H1 (cell line): Measurements from ENCODE around the gene CTIF. TPM values are rescaled to one million over a fixed set of nuclear protein-coding genes. Genes with fewer than 3 reads are reported as not detected.

Source experiments
- CTCF ChIA-PET: fragments of 300-600 bp; sonication (Branson Sonifier 250); formaldehyde crosslinking; loops from one replicate; lab custom pipeline; 2021; ENCODE audit not compliant: partially characterized antibody; lab: Charles Lee
- POLR2A ChIA-PET: fragments of 300-600 bp; sonication (Branson Sonifier 250); formaldehyde crosslinking; loops from one replicate; lab custom pipeline; 2021; ENCODE audit warnings: inconsistent platforms; ENCODE audit not compliant: partially characterized antibody; lab: Charles Lee
- DNase-seq, 2 experiments: peaks; one replicate each; pipeline versions ENCODE4 v3.0.0 to v3.0.0-alpha.2; 2010 to 2022; ENCODE audit warnings: low spot score in 2 of 2, low read depth in 1 of 2, mixed read lengths in 1 of 2
- FAIRE-seq: peaks from 2 replicates; lab custom pipeline; 2011; peaks lifted over from hg19 to GRCh38; lab: Jason Lieb, UNC
- H2AFZ ChIP-seq: 2 replicates; pipeline ENCODE4 v1.8.1; 2012; ENCODE audit warnings: low read length, inconsistent platforms
- H2AK5ac ChIP-seq: 2 replicates; pipeline ENCODE4 v1.6.1; 2013; ENCODE audit warnings: low read depth, low read length
- H2BK120ac ChIP-seq: replicated peaks from 2 replicates; pipeline ENCODE3; 2013; ENCODE audit warnings: low read depth, low read length, inconsistent platforms
- H2BK12ac ChIP-seq: 2 replicates; pipeline ENCODE4 v1.6.1; 2013; ENCODE audit warnings: low read depth, low read length
- H2BK15ac ChIP-seq: 2 replicates; pipeline ENCODE4 v1.6.1; 2013; ENCODE audit warnings: low read length
- H2BK20ac ChIP-seq: 2 replicates; pipeline ENCODE4 v1.6.1; 2013; ENCODE audit warnings: low read length
- H2BK5ac ChIP-seq: 2 replicates; pipeline ENCODE4 v1.6.1; 2013; ENCODE audit warnings: low read depth, low read length
- H3K14ac ChIP-seq: 2 replicates; pipeline ENCODE4 v1.6.1; 2013; ENCODE audit warnings: inconsistent platforms; ENCODE audit not compliant: insufficient read length
- H3K18ac ChIP-seq: 2 replicates; pipeline ENCODE4 v1.6.1; 2013; ENCODE audit warnings: low read length; ENCODE audit errors: extremely low read depth
- H3K23ac ChIP-seq: 2 replicates; pipeline ENCODE4 v1.6.1; 2013; ENCODE audit warnings: inconsistent platforms; ENCODE audit not compliant: insufficient read length
- H3K23me2 ChIP-seq: 2 replicates; pipeline ENCODE4 v1.6.1; 2013; ENCODE audit warnings: low read depth, low read length
- H3K27ac ChIP-seq: 2 replicates; pipeline ENCODE4 v1.6.1; 2011; ENCODE audit warnings: low read depth, low read length, inconsistent platforms
- H3K27me3 ChIP-seq, 4 experiments: replicated peaks in 1 of 4; 1 replicate in 1 of 4; 2 replicates in 3 of 4; pipeline versions ENCODE4 v1.6.1 to v1.8.1; 2011 to 2013; ENCODE audit warnings: low read length in 3 of 4, mild to moderate bottlenecking in 3 of 4, inconsistent platforms in 2 of 4, mixed read lengths in 2 of 4, moderate library complexity in 1 of 4; ENCODE audit not compliant: control insufficient read depth in 3 of 4, insufficient read depth in 3 of 4; ENCODE audit errors: extremely low read depth in 1 of 4
- H3K36me3 ChIP-seq, 4 experiments: 2 replicates each; pipeline versions ENCODE4 v1.6.1 to v1.8.1; 2011 to 2013; ENCODE audit warnings: mild to moderate bottlenecking in 4 of 4, low read length in 3 of 4, moderate library complexity in 2 of 4, control low read depth in 1 of 4, inconsistent platforms in 1 of 4; ENCODE audit not compliant: insufficient read depth in 4 of 4, control insufficient read depth in 2 of 4
- H3K4ac ChIP-seq: replicated peaks from 2 replicates; pipeline ENCODE3; 2013; ENCODE audit warnings: low read length, low read depth, mixed read lengths, inconsistent platforms; ENCODE audit not compliant: insufficient read length
- H3K4me1 ChIP-seq, 4 experiments: replicated peaks in 1 of 4; 1 replicate in 1 of 4; 2 replicates in 3 of 4; pipeline versions ENCODE4 v1.6.1 to v1.8.1; 2011 to 2013; ENCODE audit warnings: low read length in 3 of 4, inconsistent platforms in 2 of 4, mixed read lengths in 1 of 4; ENCODE audit not compliant: insufficient read depth in 4 of 4, control insufficient read depth in 3 of 4
- H3K4me2 ChIP-seq, 2 experiments: 2 replicates each; pipeline versions ENCODE4 v1.6.1 to v1.8.1; 2011 to 2013; ENCODE audit warnings: low read depth in 2 of 2, low read length in 2 of 2, control low read depth in 1 of 2, inconsistent platforms in 1 of 2, mild to moderate bottlenecking in 1 of 2; ENCODE audit not compliant: insufficient read depth in 1 of 2
- H3K4me3 ChIP-seq, 4 experiments: fragments of 200-600, 300-600 bp in 1 of 4; sonication (generic), shearing (Covaris generic), sonication (Bioruptor Twin) in 1 of 4; 2 replicates each; pipeline versions ENCODE4 v1.5.1 to v1.8.1; 2011 to 2016; ENCODE audit warnings: low read length in 4 of 4, low read depth in 3 of 4, control low read depth in 2 of 4, inconsistent platforms in 2 of 4, mild to moderate bottlenecking in 2 of 4, mixed read lengths in 1 of 4, moderate library complexity in 1 of 4; ENCODE audit not compliant: insufficient read depth in 2 of 4; ENCODE audit errors: extremely low read depth in 1 of 4
- H3K56ac ChIP-seq: replicated peaks from 2 replicates; pipeline ENCODE3; 2013; ENCODE audit warnings: low read depth, mild to moderate bottlenecking, mixed read lengths, low read length, inconsistent platforms; ENCODE audit not compliant: insufficient read length
- H3K79me1 ChIP-seq: 2 replicates; pipeline ENCODE4 v1.6.1; 2013; ENCODE audit warnings: low read depth, low read length, control low read depth
- H3K79me2 ChIP-seq, 2 experiments: 2 replicates each; pipeline versions ENCODE4 v1.6.1 to v1.8.1; 2012 to 2013; ENCODE audit warnings: low read length in 2 of 2, mild to moderate bottlenecking in 2 of 2, inconsistent platforms in 1 of 2; ENCODE audit not compliant: insufficient read depth in 2 of 2, control insufficient read depth in 1 of 2
- H3K9ac ChIP-seq, 4 experiments: replicated peaks in 1 of 4; 1 replicate in 1 of 4; 2 replicates in 3 of 4; pipeline versions ENCODE4 v1.6.1 to v1.8.1; 2011 to 2013; ENCODE audit warnings: low read depth in 3 of 4, low read length in 3 of 4, control low read depth in 2 of 4, mild to moderate bottlenecking in 2 of 4, moderate library complexity in 2 of 4, inconsistent platforms in 1 of 4; ENCODE audit errors: extremely low read depth in 1 of 4
- H3K9me3 ChIP-seq, 2 experiments: 2 replicates each; pipeline versions ENCODE4 v1.6.1 to v1.8.1; 2012 to 2013; ENCODE audit warnings: mild to moderate bottlenecking in 2 of 2, moderate library complexity in 2 of 2, control low read depth in 1 of 2, inconsistent platforms in 1 of 2, low read depth in 1 of 2, low read length in 1 of 2, mixed read lengths in 1 of 2; ENCODE audit not compliant: insufficient read depth in 2 of 2
- H4K20me1 ChIP-seq, 2 experiments: replicated peaks in 1 of 2; 2 replicates each; pipeline versions ENCODE3 to v1.8.1; 2011 to 2013; ENCODE audit warnings: inconsistent platforms in 2 of 2, low read length in 2 of 2, mild to moderate bottlenecking in 1 of 2; ENCODE audit not compliant: insufficient read depth in 2 of 2, control insufficient read depth in 1 of 2
- H4K5ac ChIP-seq: 2 replicates; pipeline ENCODE4 v1.6.1; 2013; ENCODE audit warnings: low read length, low read depth, mixed read lengths, inconsistent platforms; ENCODE audit not compliant: insufficient read length
- H4K8ac ChIP-seq: 2 replicates; pipeline ENCODE4 v1.8.0; 2013; ENCODE audit warnings: mild to moderate bottlenecking, moderate library complexity, low read length, inconsistent platforms; ENCODE audit not compliant: insufficient read depth; ENCODE audit errors: extremely low read depth
- H4K91ac ChIP-seq: replicated peaks from 2 replicates; pipeline ENCODE3; 2013; ENCODE audit warnings: low read length, mixed read lengths, inconsistent platforms; ENCODE audit not compliant: insufficient read length
- BACH1 ChIP-seq: IDR thresholded peaks from 2 replicates; pipeline ENCODE4 v1.6.1; 2012; ENCODE audit warnings: low read length, improper control_type of control experiment
- EGR1 ChIP-seq: IDR thresholded peaks from 2 replicates; pipeline ENCODE4 v1.6.1; 2011; ENCODE audit warnings: low read depth, low read length, borderline replicate concordance
- EP300 ChIP-seq, 2 experiments: IDR thresholded peaks; 1 replicate in 1 of 2; 2 replicates in 1 of 2; pipeline ENCODE4 v1.6.1; 2011 to 2012; ENCODE audit warnings: low read depth in 2 of 2, low read length in 2 of 2, mild to moderate bottlenecking in 2 of 2, borderline replicate concordance in 1 of 2, inconsistent platforms in 1 of 2, moderate library complexity in 1 of 2
- KDM1A ChIP-seq: fragments of 200-600, 300-600 bp; sonication (generic); IDR thresholded peaks from 2 replicates; pipeline ENCODE4 v1.7.1; 2016; ENCODE audit warnings: mild to moderate bottlenecking, low read length, borderline replicate concordance
- RBBP5 ChIP-seq: IDR thresholded peaks from 2 replicates; pipeline ENCODE4 v1.7.1; 2012; ENCODE audit warnings: low read depth, mild to moderate bottlenecking, inconsistent platforms, low read length, moderate library complexity, borderline replicate concordance
- RXRA ChIP-seq: IDR thresholded peaks from 2 replicates; pipeline ENCODE4 v1.6.1; 2011; ENCODE audit warnings: low read depth, mild to moderate bottlenecking, low read length, moderate library complexity; ENCODE audit not compliant: insufficient read depth
- SUZ12 ChIP-seq: fragments of 200-600 bp; sonication (generic); IDR thresholded peaks from 2 replicates; pipeline ENCODE4 v1.6.1; 2012; ENCODE audit warnings: mild to moderate bottlenecking, inconsistent platforms, low read length, moderate library complexity, mixed read lengths
- ZNF274 ChIP-seq: IDR thresholded peaks from 2 replicates; pipeline ENCODE4 v1.7.0; 2012; ENCODE audit warnings: low read length, borderline replicate concordance; ENCODE audit errors: extremely low read depth
- WGBS, 2 experiments: shearing (Covaris generic) in 1 of 2; methylation state at CpG; one replicate each; pipeline versions ENCODE4 v1.1.6 to v1.1.7; 2013 to 2015; ENCODE audit warnings: low lambda C conversion rate in 2 of 2, mixed read lengths in 2 of 2, inconsistent platforms in 1 of 2, low coverage in 1 of 2, missing lambda C conversion rate in 1 of 2; ENCODE audit not compliant: insufficient replicate concordance in 2 of 2, insufficient coverage in 1 of 2, insufficient read length in 1 of 2; ENCODE audit errors: extremely low coverage in 1 of 2, missing lambda C conversion rate in 1 of 2; 5-methylcytosine and 5-hydroxymethylcytosine counted together
- polyA plus RNA-seq, 7 experiments: library from polyadenylated mRNA; depleted of rRNA in 3 of 7; stranded (reverse) in 5 of 7; unstranded in 2 of 7; fragments of >200 nt in 5 of 7; fragments of 200-250 nt in 2 of 7; gene quantifications; 1 replicate in 5 of 7; 2 replicates in 1 of 7; 4 replicates in 1 of 7; pipeline versions ENCODE4 v1.2.1 to v1.2.3, GENCODE V29; 2011 to 2013; ENCODE audit warnings: missing spikeins in 2 of 7, mixed read lengths in 2 of 7
- total RNA-seq: library from RNA; stranded (reverse); fragmentation: NEBNext Ultra II Directional; extraction: Animal tissue kit (Norgen Biotek cat#: 25700); gene quantifications from 2 replicates; pipeline ENCODE4 v1.2.1, GENCODE V29; 2021
- TF ChIP-seq, protein P1 (sequence below): IDR thresholded peaks from 2 replicates; pipeline ENCODE4 v1.6.1; 2012; ENCODE audit warnings: inconsistent platforms
- TF ChIP-seq, protein P2 (sequence below): IDR thresholded peaks from 2 replicates; pipeline ENCODE4 v1.6.1; 2012; ENCODE audit warnings: inconsistent platforms

CTIF gene
- total and polyA plus RNA-seq, 2 of the 8 experiments (the other 6 are each of a cell fraction or from before 2014, with no cell fraction given): 9.0 to 17.8 TPM

DNA sequence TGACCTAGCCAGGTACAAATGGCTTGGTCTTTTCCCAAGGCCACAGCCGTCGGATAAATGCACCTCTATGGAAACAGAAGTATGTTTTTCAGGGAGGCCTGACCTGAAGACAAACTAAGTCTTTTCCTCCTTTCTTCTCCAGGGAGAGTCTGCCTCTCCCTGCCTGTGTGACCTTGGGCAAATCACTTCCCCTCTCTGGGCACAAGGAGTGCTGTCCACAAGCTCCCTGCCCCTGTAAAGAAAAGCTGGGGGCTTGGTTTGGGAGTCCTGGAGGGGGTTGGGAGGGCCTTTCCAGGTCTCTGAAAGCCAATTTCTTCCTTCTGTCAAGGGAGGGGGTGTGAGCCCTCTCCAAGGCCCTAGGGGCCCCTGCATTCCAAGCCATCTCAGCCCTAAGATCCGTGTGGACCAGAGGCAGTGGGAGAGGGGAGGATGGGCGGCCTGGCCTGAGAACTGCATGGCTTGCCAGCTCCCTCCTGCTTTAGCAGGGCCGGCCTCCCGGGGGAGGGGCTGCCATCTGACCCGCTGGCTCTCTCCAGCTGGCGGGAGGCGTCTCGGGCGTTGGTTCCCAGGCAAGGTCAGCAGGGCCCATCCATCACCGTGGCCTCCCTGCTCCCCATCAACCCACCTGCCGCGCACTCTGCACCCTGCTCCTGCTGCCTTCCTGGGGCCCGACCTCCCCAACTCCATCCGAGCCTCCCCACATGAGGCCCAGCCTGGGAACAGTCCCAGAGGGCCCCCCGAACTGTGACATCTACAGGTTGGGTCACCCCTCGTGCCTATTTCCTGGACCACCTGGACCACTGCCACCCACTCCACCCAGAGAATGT, 350.5 kb downstream of the CTIF start:
- Histone ChIP-seq H3K9me3 (no peaks in the 10 kb centered on the region), H3K27ac (no peak overlapping the region), H3K56ac (no peak overlapping the region), H3K23me2 (0 out of 2 replicates have a peak, but pooled peaks cover 2% of the 10 kb centered on the region), H2BK15ac (0 out of 2 replicates have a peak overlapping the region, but pooled peaks have one; percentile 81), H3K4me1 (peaks cover 0 to 26% (median 15%) of the 10 kb centered on the region in 4 experiments; a peak in 6 of 7 replicates), H3K36me3 (no peaks in the 10 kb centered on the region), H3K4ac (peak overlapping the region; percentile 5), H2BK5ac (no peak overlapping the region), H4K8ac (no peak overlapping the region; the same call in none of the 2 replicates), H2BK12ac (peak overlapping the region; percentile 50; the same call in 1 of the 2 replicates), H4K5ac (no peak overlapping the region), H3K79me1 (no peaks in the 10 kb centered on the region), H2AK5ac (no peak overlapping the region), H3K79me2 (no peaks in the 10 kb centered on the region), H3K14ac (no peak overlapping the region), H4K20me1 (no peaks in the 10 kb centered on the region), H3K4me3 (no peak overlapping the region), H3K4me2 (peak overlapping the region in 1 of 2 experiments; percentile 32; a peak in 1 of 4 replicates), H3K23ac (no peak overlapping the region), H3K27me3 (no peaks in the 10 kb centered on the region), H3K9ac (no peak overlapping the region), H2BK120ac (no peak overlapping the region), H2BK20ac (peak overlapping the region; percentile 98), H3K18ac (peak overlapping the region; percentile 71), H2AFZ (no peak overlapping the region), H4K91ac (peak overlapping the region; percentile 25)
- FAIRE-seq (no peak), DNase-seq (peak in 1 of 2 experiments; percentile 78)
- 57% methylated on average over 18 of the region's 18 CpGs; no CpG with 5 or more reads in 1 of the 2 experiments for WGBS, 2 experiments
- ChIA-PET CTCF (interaction anchor here (0.6 to 1.7 kb wide), 5 partner anchors 28 to 214 kb away, joined by 3 read pairs; no protein-coding TSS in a partner anchor), POLR2A (interaction anchor here (0.7 kb wide), 1 partner anchor 33 kb away, joined by 3 read pairs; no protein-coding TSS in a partner anchor)
- TF ChIP-seq BACH1 (no peak), SUZ12 (no peak), RBBP5 (0 out of 2 replicates have a peak, but pooled peaks have one; percentile 38), EP300 (IDR thresholded peaks at IDR 0.05; ENCODE audit: borderline replicate concordance in 1 of 2, low read depth in 2 of 2, low read length in 2 of 2) (no peak), RXRA (no peak), KDM1A (peak; percentile 60; the same call in 1 of the 2 replicates), EGR1 (no peak), ZNF274 (no peak)
- TF ChIP-seq, protein P1, sequence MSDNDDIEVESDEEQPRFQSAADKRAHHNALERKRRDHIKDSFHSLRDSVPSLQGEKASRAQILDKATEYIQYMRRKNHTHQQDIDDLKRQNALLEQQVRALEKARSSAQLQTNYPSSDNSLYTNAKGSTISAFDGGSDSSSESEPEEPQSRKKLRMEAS: peak; percentile 44; the same call in 1 of the 2 replicates
- TF ChIP-seq, protein P2, sequence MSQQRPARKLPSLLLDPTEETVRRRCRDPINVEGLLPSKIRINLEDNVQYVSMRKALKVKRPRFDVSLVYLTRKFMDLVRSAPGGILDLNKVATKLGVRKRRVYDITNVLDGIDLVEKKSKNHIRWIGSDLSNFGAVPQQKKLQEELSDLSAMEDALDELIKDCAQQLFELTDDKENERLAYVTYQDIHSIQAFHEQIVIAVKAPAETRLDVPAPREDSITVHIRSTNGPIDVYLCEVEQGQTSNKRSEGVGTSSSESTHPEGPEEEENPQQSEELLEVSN: no peak
